HepG2 (cell line): ENCODE results near the gene ZNF467. TPM values are rescaled to one million over a fixed set of nuclear protein-coding genes. Genes with fewer than 3 reads are reported as not detected.
A peak's percentile ranks its signal among the peaks of the same experiment; 100 is the strongest.

ENCODE experiments used
- ATAC-seq: fragments of 200-7000 bp; cut with Tn5 transposase; 3 replicates; pipeline ENCODE4 v1.9.1; 2020; ENCODE audit warnings: mild to moderate bottlenecking, moderate library complexity
- BruUV-seq: library from RNA; stranded (reverse); fragments of 400-500 nt; replicated peaks from 2 replicates; lab custom pipeline; 2021; lab: Mats Ljungman, UMichigan
- CTCF ChIA-PET: fragments of 300-600 bp; formaldehyde crosslinking; extraction: SDS; loops from one replicate; lab custom pipeline; 2021; ENCODE audit warnings: low total read pairs, inconsistent platforms, low intra/inter-chr PET ratio; lab: Yijun Ruan, JAX
- POLR2A ChIA-PET: fragments of 350-600 bp; sonication (Branson Sonifier 250); formaldehyde crosslinking; loops from one replicate; lab custom pipeline; 2020; ENCODE audit warnings: antibody characterized with exemption, inconsistent platforms; lab: Yijun Ruan, JAX
- DNase-seq: peaks from one replicate; pipeline ENCODE4 v3.0.0-alpha.2; 2015; ENCODE audit warnings: low spot score
- FAIRE-seq: peaks from 3 replicates; lab custom pipeline; 2011; peaks lifted over from hg19 to GRCh38; lab: Jason Lieb, UNC
- H2AFZ ChIP-seq: one replicate; pipeline ENCODE4 v1.6.1; 2011; ENCODE audit warnings: low read length, inconsistent platforms
- H3K27ac ChIP-seq: fragments of 300-600 bp; 3 replicates; pipeline ENCODE4 v1.8.0; 2011; ENCODE audit warnings: mixed run types, mild to moderate bottlenecking, mixed read lengths, low read length, inconsistent platforms; ENCODE audit not compliant: insufficient read depth; ENCODE audit errors: extremely low read length
- H3K27me3 ChIP-seq, 2 experiments: fragments of 200-600 bp in 1 of 2; 2 replicates in 1 of 2; 3 replicates in 1 of 2; pipeline versions ENCODE4 v1.6.0 to v1.8.0; 2011; ENCODE audit warnings: low read length in 2 of 2, mild to moderate bottlenecking in 2 of 2, moderate library complexity in 2 of 2, inconsistent platforms in 1 of 2; ENCODE audit not compliant: insufficient read depth in 2 of 2, control insufficient read depth in 1 of 2
- H3K36me3 ChIP-seq, 2 experiments: fragments of 200-600 bp in 1 of 2; replicated peaks in 1 of 2; 2 replicates in 1 of 2; 3 replicates in 1 of 2; pipeline versions ENCODE4 v1.5.1 to v1.8.0; 2011; ENCODE audit warnings: low read length in 2 of 2, inconsistent platforms in 1 of 2; ENCODE audit not compliant: insufficient read depth in 2 of 2, control insufficient read depth in 1 of 2
- H3K4me1 ChIP-seq: 2 replicates; pipeline ENCODE4 v1.5.1; 2012; ENCODE audit warnings: low read length, inconsistent platforms; ENCODE audit not compliant: insufficient read depth
- H3K4me2 ChIP-seq: 2 replicates; pipeline ENCODE4 v1.6.0; 2011; ENCODE audit warnings: low read depth, low read length, inconsistent platforms
- H3K4me3 ChIP-seq, 3 experiments: fragments of 200-600 bp in 1 of 3; sonication (generic), shearing (Covaris generic) in 1 of 3; replicated peaks in 1 of 3; 2 replicates each; pipeline ENCODE4 v1.5.1; 2011 to 2016; ENCODE audit warnings: low read length in 3 of 3, inconsistent platforms in 2 of 3, low read depth in 2 of 3, mild to moderate bottlenecking in 2 of 3, control low read depth in 1 of 3, mixed read lengths in 1 of 3; ENCODE audit not compliant: insufficient read depth in 1 of 3
- H3K79me2 ChIP-seq: one replicate; pipeline ENCODE4 v1.6.1; 2011; ENCODE audit warnings: low read length, inconsistent platforms; ENCODE audit not compliant: insufficient read depth
- H3K9ac ChIP-seq: 2 replicates; pipeline ENCODE4 v1.6.0; 2011; ENCODE audit warnings: mild to moderate bottlenecking, low read depth, low read length, inconsistent platforms; ENCODE audit not compliant: insufficient read depth
- H3K9me3 ChIP-seq: 2 replicates; pipeline ENCODE4 v1.5.1; 2012; ENCODE audit warnings: mild to moderate bottlenecking, low read length
- H4K20me1 ChIP-seq: 2 replicates; pipeline ENCODE4 v1.6.0; 2011; ENCODE audit warnings: inconsistent platforms, mild to moderate bottlenecking, low read length, moderate library complexity; ENCODE audit not compliant: insufficient read depth
- CTCF ChIP-seq: sonication (generic); formaldehyde crosslinking; IDR thresholded peaks from 2 replicates; pipeline ENCODE4 v1.5.0; 2020; ENCODE audit warnings: mild to moderate bottlenecking, missing genetic modification reagents, moderate library complexity
- EP300 ChIP-seq, 3 experiments: sonication (generic) in 1 of 3; formaldehyde crosslinking in 1 of 3; IDR thresholded peaks; 2 replicates each; pipeline versions ENCODE4 v1.5.1 to v1.6.1; 2011 to 2020; ENCODE audit warnings: low read depth in 2 of 3, low read length in 2 of 3, borderline replicate concordance in 1 of 3, improper control_type of control experiment in 1 of 3, mild to moderate bottlenecking in 1 of 3, missing genetic modification reagents in 1 of 3, moderate library complexity in 1 of 3
- STAG1 ChIP-seq: sonication (generic); formaldehyde crosslinking; IDR thresholded peaks from 2 replicates; pipeline ENCODE4 v1.4.0; 2020; ENCODE audit warnings: missing genetic modification reagents
- ZHX1 ChIP-seq: sonication (generic); formaldehyde crosslinking; IDR thresholded peaks from 2 replicates; pipeline ENCODE4 v1.8.1; 2022; ENCODE audit warnings: low read depth, mild to moderate bottlenecking, missing genetic modification reagents
- WGBS: methylation state at CpG from one replicate; pipeline ENCODE4 v1.1.6; 2017; ENCODE audit warnings: low lambda C conversion rate; 5-methylcytosine and 5-hydroxymethylcytosine counted together
- in situ Hi-C: cut with HindIII; loops from 2 replicates; pipeline ENCODE4 v1.10.0; 2017; ENCODE audit warnings: low pct_unique_long_range_greater_than_20kb; ENCODE audit not compliant: extremely low pct_ligation_motif_present
- intact Hi-C: fragments of 100-400 bp; cut with micrococcal nuclease; formaldehyde crosslinking; loops from one replicate; pipeline ENCODE4 v1.10.0; 2022; ENCODE audit not compliant: unreplicated experiment
- polyA plus RNA-seq, 8 experiments: library from polyadenylated mRNA; depleted of rRNA in 3 of 8; stranded (reverse) in 7 of 8; unstranded in 1 of 8; fragments of >200 nt; fragmentation: Illumina TruSeq in 4 of 8; extraction: Trizol in 4 of 8; gene quantifications; 2 replicates each; pipeline versions ENCODE4 v1.2.1 to v1.2.3, GENCODE V29; 2011 to 2016; ENCODE audit warnings: low read depth in 4 of 8, missing spikeins in 1 of 8, mixed read lengths in 1 of 8; ENCODE audit not compliant: insufficient read depth in 1 of 8
- total RNA-seq, 5 experiments: library from RNA; depleted of rRNA; stranded (reverse); fragments of >200 nt; fragmentation: Illumina TruSeq; extraction: Trizol; gene quantifications; 2 replicates each; pipeline ENCODE4 v1.2.3, GENCODE V29; 2016; ENCODE audit warnings: low read depth in 1 of 5

The ZNF467 gene
- total and polyA plus RNA-seq, 2 of the 13 experiments (the other 11 are each of a cell fraction or from before 2014, with no cell fraction given): 0.03 TPM; not detected in 1

- no peaks in the 10 kb centered on the region for H3K79me2 ChIP-seq
- no peak overlapping the region for H3K27ac ChIP-seq
- intact Hi-C loops: no loop called here
- H3K9ac ChIP-seq: no peak overlapping the region
- H2AFZ ChIP-seq: no peak overlapping the region
- no peak for DNase-seq
- H3K4me3 ChIP-seq: no peak overlapping the region
- H3K36me3 ChIP-seq: peaks cover 2 to 25% of the 10 kb centered on the region in 2 experiments; a peak in 3 of 5 replicates
- H3K4me2 ChIP-seq: no peak overlapping the region
- no peaks in the 10 kb centered on the region for H3K27me3 ChIP-seq
- in situ Hi-C loops: no loop called here
- H3K9me3 ChIP-seq: no peaks in the 10 kb centered on the region
- no peak for FAIRE-seq
- ChIA-PET CTCF (no interaction called here), POLR2A (no interaction called here)
- TF ChIP-seq CTCF (peak; percentile 17; the same call in 1 of the 2 replicates), EP300 (IDR thresholded peaks at IDR 0.05; ENCODE audit: low read depth in 2 of 2, low read length in 2 of 2) (no peak), EP300 (CRISPR knock-in tag; IDR thresholded peaks at IDR 0.05; ENCODE audit: borderline replicate concordance) (no peak), STAG1 (CRISPR knock-in tag) (peak; percentile 22; the same call in 1 of the 2 replicates)
- no peak for ATAC-seq
- H4K20me1 ChIP-seq: no peaks in the 10 kb centered on the region
- BruUV-seq: no TSS peak
- H3K4me1 ChIP-seq: no peaks in the 10 kb centered on the region
- WGBS: 92% methylated on average over 10 of the region's 28 CpGs
These were observed 43.2 kb downstream of the ZNF467 start for GRCh38 chr7:149729983-149730801.

- FAIRE-seq (no peak), ATAC-seq (no peak), DNase-seq (no peak)
- Histone ChIP-seq H3K27ac (no peak overlapping the region), H3K4me1 (no peaks in the 10 kb centered on the region), H3K9ac (no peak overlapping the region), H3K4me3 (no peak overlapping the region), H4K20me1 (no peaks in the 10 kb centered on the region), H3K9me3 (no peaks in the 10 kb centered on the region), H2AFZ (no peak overlapping the region), H3K36me3 (peaks cover 5 to 31% of the 10 kb centered on the region in 2 experiments; a peak in 4 of 5 replicates), H3K79me2 (no peaks in the 10 kb centered on the region), H3K27me3 (no peaks in the 10 kb centered on the region), H3K4me2 (no peak overlapping the region)
- POLR2A ChIA-PET: no interaction called here
- WGBS: 97% methylated on average over 5 of the region's 5 CpGs
- intact Hi-C loops: no loop called here
- in situ Hi-C loops: no loop called here
- CTCF ChIA-PET: no interaction called here
- no TSS peak for BruUV-seq
- no peak for TF ChIP-seq ZHX1 (CRISPR knock-in tag)
These were observed 43.8 kb downstream of the ZNF467 start for GRCh38 chr7:149729586-149729982.
